ENCODE measurements around the gene HMGN4.

- TF ChIP-seq, protein P1, sequence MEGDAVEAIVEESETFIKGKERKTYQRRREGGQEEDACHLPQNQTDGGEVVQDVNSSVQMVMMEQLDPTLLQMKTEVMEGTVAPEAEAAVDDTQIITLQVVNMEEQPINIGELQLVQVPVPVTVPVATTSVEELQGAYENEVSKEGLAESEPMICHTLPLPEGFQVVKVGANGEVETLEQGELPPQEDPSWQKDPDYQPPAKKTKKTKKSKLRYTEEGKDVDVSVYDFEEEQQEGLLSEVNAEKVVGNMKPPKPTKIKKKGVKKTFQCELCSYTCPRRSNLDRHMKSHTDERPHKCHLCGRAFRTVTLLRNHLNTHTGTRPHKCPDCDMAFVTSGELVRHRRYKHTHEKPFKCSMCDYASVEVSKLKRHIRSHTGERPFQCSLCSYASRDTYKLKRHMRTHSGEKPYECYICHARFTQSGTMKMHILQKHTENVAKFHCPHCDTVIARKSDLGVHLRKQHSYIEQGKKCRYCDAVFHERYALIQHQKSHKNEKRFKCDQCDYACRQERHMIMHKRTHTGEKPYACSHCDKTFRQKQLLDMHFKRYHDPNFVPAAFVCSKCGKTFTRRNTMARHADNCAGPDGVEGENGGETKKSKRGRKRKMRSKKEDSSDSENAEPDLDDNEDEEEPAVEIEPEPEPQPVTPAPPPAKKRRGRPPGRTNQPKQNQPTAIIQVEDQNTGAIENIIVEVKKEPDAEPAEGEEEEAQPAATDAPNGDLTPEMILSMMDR (IDR thresholded peaks at IDR 0.05), result no peak
- TF ChIP-seq POLR2A (IDR thresholded peaks at IDR 0.05), result no peak
These were observed 50.8 kb downstream of the HMGN4 start for GRCh38 chr6:26588965-26589364.

Measured in thyroid gland (tissue), 4 donors.